ENCODE data around the gene SOHLH1. TPM values are rescaled to one million over a fixed set of nuclear protein-coding genes. Genes with fewer than 3 reads are reported as not detected.

The SOHLH1 gene
- total and polyA plus RNA-seq, 10 of the 15 experiments (the other 5 are each of a cell fraction or from before 2014, with no cell fraction given) = not detected

GRCh38 chr9:135695036-135695435 is 4.2 kb downstream of the SOHLH1 start:
- TF ChIP-seq ELK1 (IDR thresholded peaks at IDR 0.05; ENCODE audit: low read depth, low read length) = no peak
- TF ChIP-seq MYC (IDR thresholded peaks at IDR 0.05; ENCODE audit: insufficient read depth, insufficient read length, insufficient replicate concordance, low read length, severe bottlenecking) = no peak
- no peak for TF ChIP-seq GABPA (IDR thresholded peaks at IDR 0.05; ENCODE audit: low read depth)
- TF ChIP-seq IRF5 (IDR thresholded peaks at IDR 0.05; ENCODE audit: borderline replicate concordance) = no peak
- TF ChIP-seq ZNF24 (IDR thresholded peaks at IDR 0.05) = no peak
- no peak for TF ChIP-seq ZNF592 (IDR thresholded peaks at IDR 0.05)
- H2AFZ ChIP-seq (ENCODE audit: control insufficient read depth, low read depth, low read length) = no peak overlapping the region
- ChIA-PET RAD21 (ENCODE audit: unreplicated experiment) (no interaction called here), CTCF (no interaction called here), SMC1A (ENCODE audit: uncharacterized antibody, unreplicated experiment) (no interaction called here), POLR2A (no interaction called here)
- H3K4me3 ChIP-seq = no peak overlapping the region
- no peak for FAIRE-seq
- no peaks in the 10 kb centered on the region; a peak in 2 of 4 replicates for H3K27me3 ChIP-seq (replicated peaks in 1 of 2; ENCODE audit: control insufficient read depth in 2 of 2, insufficient read depth in 2 of 2, low read length in 1 of 2)
- no TSS peak for BruUV-seq (replicated peaks)
- DNase-seq (ENCODE audit: low read depth, low spot score) = no peak
- no peak for ATAC-seq
- in situ Hi-C loops (cut with MboI) (no loop called here), intact Hi-C loops (cut with micrococcal nuclease; ENCODE audit: unreplicated experiment) (no loop called here)
- H3K9ac ChIP-seq (ENCODE audit: control insufficient read depth, insufficient read depth, low read length) = no peak overlapping the region
- H4K20me1 ChIP-seq (ENCODE audit: control insufficient read depth, insufficient read depth) = no peaks in the 10 kb centered on the region
- no peak overlapping the region for H3K27ac ChIP-seq (ENCODE audit: control insufficient read depth, insufficient read depth)
- 23% methylated on average over 16 of the region's 16 CpGs for whole genome bisulfite sequencing (ENCODE audit: insufficient coverage, insufficient replicate concordance, low lambda C conversion rate, missing lambda C conversion rate)
- no peaks in the 10 kb centered on the region for H3K9me3 ChIP-seq (replicated peaks; ENCODE audit: control insufficient read depth, insufficient read depth, low read length)
- H3K4me1 ChIP-seq (ENCODE audit: control insufficient read depth, insufficient read depth, low read length) = no peaks in the 10 kb centered on the region
- no peak overlapping the region for H3K4me2 ChIP-seq (ENCODE audit: control insufficient read depth, insufficient read depth)
- H3K36me3 ChIP-seq (ENCODE audit: control insufficient read depth in 2 of 2, insufficient read depth in 2 of 2, low read length in 1 of 2) = no peaks in the 10 kb centered on the region
- no peaks in the 10 kb centered on the region for H3K79me2 ChIP-seq (ENCODE audit: control insufficient read depth, insufficient read depth, low read length)

Data from GM12878 (cell line).